HG02571 (cell line): Measurements from ENCODE around the gene KRT71.

Source experiments
- ATAC-seq: cut with Tn5 transposase; IDR thresholded peaks from one replicate; pipeline ENCODE4 v1.9.1; 2021; ENCODE audit warnings: mild to moderate bottlenecking, moderate library complexity; ENCODE audit not compliant: unreplicated experiment

Gene KRT71

DNA sequence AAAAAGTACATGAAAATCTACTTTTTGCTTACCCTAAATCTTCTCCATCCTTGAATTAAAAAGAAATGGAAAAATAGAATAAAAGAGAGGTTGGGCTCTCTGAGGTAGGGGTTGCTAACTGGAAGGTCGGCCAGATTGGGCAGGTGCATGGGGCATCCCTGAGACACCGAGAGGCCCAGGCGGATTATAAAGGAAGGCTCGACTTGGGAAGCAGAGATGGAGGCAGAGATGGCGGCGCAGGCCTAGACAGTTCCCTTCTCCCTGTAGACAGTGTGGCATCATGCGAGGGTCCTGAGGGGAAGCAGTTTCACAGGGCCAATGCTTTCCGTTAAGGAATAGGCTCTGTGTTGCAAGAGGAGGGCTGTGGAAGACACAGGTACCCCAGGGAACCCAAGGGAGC is 24.4 kb upstream of the KRT71 start:
- no peak for ATAC-seq

DNA sequence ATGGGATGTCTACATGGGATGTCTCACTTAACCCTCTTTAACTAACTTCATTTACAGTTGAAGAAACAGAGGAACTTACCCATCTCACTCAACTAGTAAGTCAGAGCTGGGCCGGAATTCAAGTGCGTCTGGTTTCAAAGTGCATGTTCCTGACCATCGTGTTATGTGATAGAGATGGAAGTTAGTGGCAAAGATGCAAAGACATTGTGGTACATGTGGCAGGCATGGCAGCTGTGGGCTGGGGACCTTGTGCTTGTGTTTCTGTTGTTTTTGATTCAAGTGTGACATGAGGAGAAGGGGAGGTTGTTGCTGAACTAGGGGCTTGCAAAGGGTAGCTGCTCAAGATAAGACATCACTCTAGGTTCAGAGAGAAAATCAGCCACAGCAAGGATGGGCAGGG is 23.0 kb upstream of the KRT71 start:
- no peak for ATAC-seq

- ATAC-seq = no peak
Measured at GRCh38 chr12:52575256-52575655, 22.3 kb upstream of the KRT71 start.

DNA sequence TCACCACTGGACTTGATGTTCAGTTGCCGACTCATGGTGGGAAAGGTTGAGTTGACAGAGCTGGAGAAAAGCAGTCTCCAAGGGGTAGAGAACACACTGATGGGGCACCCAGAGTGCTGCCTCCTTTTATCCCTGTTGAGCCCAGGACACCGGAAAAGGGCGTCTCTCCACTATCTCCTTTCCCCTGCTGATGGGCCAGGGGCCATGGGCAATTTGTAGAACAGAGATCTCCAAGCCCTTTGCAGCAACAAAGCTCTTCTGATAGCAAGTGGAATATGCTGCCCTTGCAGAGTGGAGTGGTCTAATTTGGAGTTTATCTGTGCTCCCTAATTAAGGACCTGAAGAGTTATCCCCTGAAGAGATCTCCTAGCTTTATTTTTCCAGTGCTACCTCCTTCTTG is 20.8 kb upstream of the KRT71 start, which contains the start of gene KRT74:
Gene KRT74, minus strand, starts transcription at position 101 of the 400 bp plus-strand sequence. Its CDS starts 66 bp downstream, at position 35.
- no peak for ATAC-seq

GRCh38 chr12:52573306-52573705 is 20.4 kb upstream of the KRT71 start:
- ATAC-seq = no peak

DNA sequence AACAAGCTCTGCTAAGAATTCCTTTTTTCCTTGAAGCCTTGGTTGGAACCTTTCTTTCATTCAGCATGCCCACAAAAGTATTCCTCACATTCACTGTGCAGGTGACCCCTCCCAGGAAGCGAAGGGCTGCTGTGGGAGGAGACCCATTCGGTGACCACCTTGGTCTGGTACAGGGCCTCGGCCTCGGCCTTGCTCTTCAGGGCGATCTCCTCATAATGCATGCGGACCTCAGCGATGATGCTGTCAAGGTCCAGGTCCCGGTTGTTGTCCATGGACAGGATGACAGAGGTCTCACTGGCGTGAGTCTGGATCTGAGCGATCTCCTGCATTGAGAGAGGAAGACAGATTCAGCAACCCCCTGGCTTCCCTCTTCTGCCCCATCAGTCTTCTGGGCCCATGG is 17.6 kb upstream of the KRT71 start:
- no peak for ATAC-seq

GRCh38 chr12:52568111-52568510 is 15.2 kb upstream of the KRT71 start:
- no peak for ATAC-seq

- no peak for ATAC-seq
Measured at GRCh38 chr12:52566847-52567291, 13.9 kb upstream of the KRT71 start.

DNA sequence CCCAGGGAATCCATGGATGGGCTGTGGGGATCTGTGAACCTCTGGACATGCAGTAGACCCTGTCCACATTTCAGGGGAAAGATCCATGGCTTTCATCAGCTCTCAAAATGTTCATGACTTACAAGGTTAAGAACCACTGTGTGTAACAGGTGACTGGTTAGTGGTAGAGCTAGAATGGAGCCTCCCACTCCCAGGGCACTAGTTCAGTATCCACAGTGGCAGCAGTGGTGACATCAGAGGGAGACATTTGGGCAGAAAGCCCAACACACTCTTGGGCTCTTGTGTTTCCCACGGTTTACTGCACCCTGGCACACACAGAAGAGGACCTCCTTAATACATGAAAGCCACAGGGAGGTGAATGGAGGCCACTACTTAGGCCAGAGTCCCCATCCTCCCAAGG is 11.6 kb upstream of the KRT71 start:
- ATAC-seq = no peak

DNA sequence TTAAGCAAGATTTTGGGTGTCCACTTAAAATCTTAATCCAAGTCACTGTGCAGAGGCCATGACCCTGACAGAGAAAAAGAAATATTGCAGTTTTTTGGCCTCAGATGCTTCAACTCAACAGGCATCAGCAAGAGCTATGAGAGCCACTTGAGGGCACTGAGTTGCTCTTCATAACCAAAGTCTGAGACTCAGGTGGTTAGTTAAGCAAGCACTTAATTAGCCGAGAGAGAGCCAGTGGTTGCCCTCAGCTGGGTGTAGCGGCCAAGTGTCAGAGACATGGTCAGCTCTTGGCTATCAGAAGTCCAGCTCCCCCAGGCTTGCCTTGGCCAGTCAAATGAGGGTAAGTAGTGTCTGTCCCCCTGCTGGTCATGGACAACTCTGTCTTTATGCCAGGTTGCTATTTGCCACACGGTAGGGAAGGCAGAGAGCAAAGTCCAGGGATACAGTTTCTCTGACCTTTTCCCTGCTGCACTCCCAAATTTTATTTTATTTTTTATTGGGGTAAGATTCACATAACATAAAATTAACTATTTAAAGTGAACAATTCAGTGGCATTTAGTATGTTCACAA is 9.0 kb upstream of the KRT71 start:
- no peak for ATAC-seq

DNA sequence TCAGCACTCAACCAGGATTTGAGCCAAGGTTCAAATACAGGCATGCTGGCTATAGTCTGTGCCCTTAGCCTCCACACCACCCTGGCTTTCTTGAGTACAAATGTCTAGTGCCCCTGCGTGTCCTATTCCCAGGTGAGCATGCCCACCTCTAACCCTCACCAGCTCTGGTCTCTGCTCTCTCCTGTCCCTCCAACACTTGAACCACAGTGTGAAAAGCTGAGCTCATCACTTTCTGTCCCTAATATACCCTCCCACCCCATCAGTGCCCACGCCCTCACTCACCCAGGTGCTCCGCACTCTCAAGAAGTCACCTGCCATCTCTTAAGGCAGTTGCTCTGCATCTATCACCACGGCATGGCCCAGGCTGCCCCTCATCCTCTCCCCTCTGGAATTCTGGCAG is 7.0 kb upstream of the KRT71 start:
- no peak for ATAC-seq

DNA sequence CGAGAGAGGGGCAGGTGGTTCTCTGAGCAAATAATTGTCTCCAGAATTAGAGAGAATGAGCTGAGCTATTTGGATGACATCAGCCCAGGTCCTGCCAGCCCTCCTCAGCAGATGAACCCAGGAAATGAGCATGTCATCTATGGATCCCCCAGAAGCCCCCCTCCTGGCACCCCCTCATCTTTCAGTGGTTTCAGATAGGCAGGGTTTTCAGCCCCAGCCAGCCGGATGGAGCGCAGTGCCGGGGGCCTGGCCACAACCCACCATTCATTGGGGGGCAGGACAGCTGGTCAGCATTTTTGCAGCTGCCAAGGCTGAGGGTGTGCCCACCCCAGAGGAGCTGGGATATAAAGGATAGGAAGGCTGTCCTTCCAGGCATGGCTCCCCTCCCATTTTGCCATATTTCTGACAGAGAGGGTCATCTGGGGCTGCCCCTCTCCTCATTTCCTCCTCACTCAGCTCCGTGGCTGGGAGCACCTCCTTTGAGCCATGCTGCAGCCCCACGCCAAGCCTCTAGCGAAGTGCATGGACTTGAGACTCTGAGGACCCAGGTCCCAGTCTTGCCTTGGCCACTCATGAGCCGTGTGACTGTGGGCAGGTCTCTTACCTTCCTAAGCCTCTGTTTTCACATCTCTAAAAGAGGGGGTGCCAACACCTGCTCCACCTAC is 6.0 kb upstream of the KRT71 start:
- ATAC-seq = no peak

GRCh38 chr12:52557476-52557875 is 4.5 kb upstream of the KRT71 start:
- no peak for ATAC-seq

DNA sequence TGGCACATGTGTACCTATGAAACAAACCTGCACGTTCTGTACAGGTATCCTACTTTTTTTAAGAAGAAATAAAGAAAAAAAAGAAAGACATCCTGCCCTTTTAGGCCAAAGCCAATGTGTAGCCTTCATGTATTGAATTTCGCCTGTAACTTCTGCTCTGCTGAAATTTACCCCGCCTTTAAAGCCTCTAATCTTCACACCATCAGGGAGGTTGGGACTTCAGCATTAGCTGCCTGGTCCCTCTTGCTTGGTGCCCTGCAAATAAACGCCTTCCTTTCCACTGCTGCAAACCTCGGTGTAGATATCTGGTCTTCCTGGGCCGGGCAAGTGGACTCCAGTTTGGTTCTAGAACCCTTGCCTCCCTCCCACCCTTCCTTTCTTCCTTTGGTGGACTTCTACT is 2.6 kb upstream of the KRT71 start:
- ATAC-seq = no peak

GRCh38 chr12:52552055-52552454 is 890 bp downstream of the KRT71 start:
- no peak for ATAC-seq

DNA sequence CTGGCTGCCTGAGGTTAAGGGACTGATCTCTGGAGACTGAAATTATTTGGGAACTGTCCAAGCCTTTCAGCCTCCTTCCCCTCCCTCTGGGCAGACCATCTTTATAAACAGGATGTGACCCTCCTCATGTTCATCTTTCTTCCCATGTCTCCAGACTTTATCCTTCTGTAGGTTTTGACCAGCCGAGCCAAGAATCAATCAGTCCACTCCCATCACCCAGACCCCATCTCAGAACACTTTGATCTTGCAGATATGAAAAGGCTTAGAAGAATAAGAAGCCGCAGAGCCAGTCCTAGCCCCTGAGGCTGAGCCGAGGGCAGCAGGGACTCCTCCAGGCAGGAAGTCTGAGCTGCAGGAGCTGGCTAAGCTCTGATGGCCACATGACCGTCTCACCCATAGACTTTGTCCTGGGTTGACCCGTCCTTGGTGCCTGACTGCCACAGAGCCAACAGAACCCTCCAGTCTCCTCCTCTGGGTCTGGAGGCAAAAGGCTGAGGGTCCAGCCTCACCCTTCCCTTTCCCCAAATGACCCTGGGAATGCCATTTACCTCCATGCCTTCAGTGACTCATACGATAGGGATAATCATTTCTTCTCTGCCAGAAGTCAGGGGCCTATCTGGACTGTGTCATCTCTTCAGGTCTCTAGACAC is 1.6 kb downstream of the KRT71 start:
- no peak for ATAC-seq

DNA sequence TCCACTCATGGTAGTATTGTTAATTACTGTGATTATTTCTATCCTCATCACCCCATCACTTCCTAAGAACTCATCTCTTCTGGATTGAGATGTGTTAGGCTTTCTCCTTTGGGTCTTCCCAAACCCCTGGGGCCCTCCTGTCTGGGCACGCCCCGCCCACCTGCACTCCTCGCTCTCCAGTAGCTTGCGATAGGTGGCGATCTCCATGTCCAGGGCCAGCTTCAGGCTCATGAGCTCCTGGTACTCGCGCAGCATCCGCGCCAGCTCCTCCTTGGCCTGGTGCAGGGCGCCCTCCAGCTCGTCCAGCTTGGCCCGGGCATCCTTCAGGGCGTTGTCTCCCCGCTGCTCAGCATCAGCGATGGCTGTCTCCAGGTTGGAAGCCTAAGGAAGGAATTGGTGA is 6.8 kb downstream of the KRT71 start:
- no peak for ATAC-seq

GRCh38 chr12:52543985-52544883 is 8.7 kb downstream of the KRT71 start:
- no peak for ATAC-seq

- no peak for ATAC-seq
Measured at GRCh38 chr12:52542785-52543318, 10.1 kb downstream of the KRT71 start.

GRCh38 chr12:52542157-52542556 is 10.8 kb downstream of the KRT71 start:
- no peak for ATAC-seq

DNA sequence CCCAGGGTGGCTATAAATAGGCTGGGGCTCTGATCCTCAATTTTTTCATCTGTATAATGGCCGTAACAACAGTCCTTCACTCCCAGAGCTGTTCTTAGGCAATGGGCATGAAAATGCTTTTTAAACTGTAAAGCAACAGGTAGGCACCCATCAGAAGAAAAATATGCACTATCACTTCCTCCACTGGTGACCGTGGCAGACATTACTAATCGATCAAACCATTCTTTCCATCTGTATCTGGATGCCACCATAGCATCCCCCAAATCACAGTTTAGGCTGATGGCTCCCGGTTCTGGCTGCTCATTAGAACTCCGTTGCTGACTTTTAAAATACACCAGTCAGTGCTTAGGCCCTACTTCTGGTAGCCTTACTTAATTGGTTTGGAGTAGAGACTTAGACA is 11.2 kb downstream of the KRT71 start:
- ATAC-seq = no peak
